NCI-H2227 (cell line): Measurements from ENCODE around the gene CHURC1.

Experiments
- DNase-seq: peaks from one replicate; lab custom pipeline; 2025; ENCODE audit not compliant: unreplicated experiment; lab: John Stamatoyannopoulos, UW

CHURC1 gene

GRCh38 chr14:64937821-64938193 is 23.6 kb downstream of the CHURC1 start:
- peak; percentile 4 for DNase-seq

- DNase-seq: peak; percentile 24
These were observed 24.9 kb downstream of the CHURC1 start for GRCh38 chr14:64938972-64939816.

- no peak for DNase-seq
These were observed 25.5 kb downstream of the CHURC1 start for GRCh38 chr14:64939817-64940190.

GRCh38 chr14:64940336-64940910 is 26.2 kb downstream of the CHURC1 start:
- peak; percentile 14 for DNase-seq

GRCh38 chr14:64942531-64943111 is 28.4 kb downstream of the CHURC1 start, which contains the start of gene GPX2:
GPX2 (minus strand) TSS chr14:64942745; CDS start chr14:64942726, 19 bp downstream.
- peak; percentile 76 for DNase-seq

- DNase-seq: no peak
These were observed 29.3 kb downstream of the CHURC1 start for GRCh38 chr14:64943556-64943955.

GRCh38 chr14:64944041-64944440 is 29.8 kb downstream of the CHURC1 start:
- peak; percentile 24 for DNase-seq

GRCh38 chr14:64944861-64945260 is 30.6 kb downstream of the CHURC1 start:
- DNase-seq: no peak

GRCh38 chr14:64945431-64946178 is 31.4 kb downstream of the CHURC1 start:
- no peak for DNase-seq

GRCh38 chr14:64946310-64947045 is 32.2 kb downstream of the CHURC1 start:
- no peak for DNase-seq

- DNase-seq: no peak
These were observed 33.7 kb downstream of the CHURC1 start for GRCh38 chr14:64947710-64948611.

- no peak for DNase-seq
These were observed 34.5 kb downstream of the CHURC1 start for GRCh38 chr14:64948612-64949210.

- no peak for DNase-seq
These were observed 36.6 kb downstream of the CHURC1 start for GRCh38 chr14:64950889-64951288.

- no peak for DNase-seq
These were observed 37.0 kb downstream of the CHURC1 start for GRCh38 chr14:64951291-64951690.

- no peak for DNase-seq
These were observed 37.5 kb downstream of the CHURC1 start for GRCh38 chr14:64951724-64952123.

- DNase-seq: no peak
These were observed 38.5 kb downstream of the CHURC1 start for GRCh38 chr14:64952598-64953309.

- no peak for DNase-seq
These were observed 39.0 kb downstream of the CHURC1 start for GRCh38 chr14:64953310-64953654.

- no peak for DNase-seq
These were observed 39.4 kb downstream of the CHURC1 start for GRCh38 chr14:64953661-64954060.
